Mesothelial cell of epicardium (in vitro differentiated cells): Measurements from ENCODE around the gene CINP. TPM values are rescaled to one million over a fixed set of nuclear protein-coding genes. Genes with fewer than 3 reads are reported as not detected.

Experiments used
- DNase-seq, 2 experiments: peaks; one replicate each; pipeline ENCODE4 v3.0.0; 2021; ENCODE audit warnings: low spot score in 2 of 2; ENCODE audit not compliant: unreplicated experiment in 2 of 2
- H3K27ac Mint-ChIP-seq: 2 replicates; pipeline ENCODE4 v1.8.0; 2021; ENCODE audit warnings: mixed read lengths
- H3K27me3 Mint-ChIP-seq: 2 replicates; pipeline ENCODE4 v1.8.0; 2021; ENCODE audit warnings: low read depth, mixed read lengths
- H3K36me3 Mint-ChIP-seq: 2 replicates; pipeline ENCODE4 v1.8.0; 2021; ENCODE audit warnings: mixed read lengths
- H3K4me1 Mint-ChIP-seq: 2 replicates; pipeline ENCODE4 v1.8.0; 2021; ENCODE audit warnings: mixed read lengths
- H3K4me3 Mint-ChIP-seq: 2 replicates; pipeline ENCODE4 v1.8.0; 2021; ENCODE audit warnings: mild to moderate bottlenecking, moderate library complexity, mixed read lengths
- H3K9me3 Mint-ChIP-seq: 2 replicates; pipeline ENCODE4 v1.8.0; 2021; ENCODE audit warnings: mixed read lengths
- CTCF ChIP-seq: fragments of 200-600 bp; sonication (generic); IDR thresholded peaks from one replicate; pipeline ENCODE4 v1.5.0; 2021; ENCODE audit warnings: antibody characterized with exemption; ENCODE audit not compliant: unreplicated experiment
- total RNA-seq: library from RNA; stranded (reverse); gene quantifications from 3 replicates; pipeline ENCODE4 v1.2.1, GENCODE V29; 2021

Gene CINP
- total RNA-seq, 1 donor from 2014 or later = 24.3 TPM

GRCh38 chr14:102370305-102370809 is 7.7 kb upstream of the CINP start:
- H3K9me3 Mint-ChIP-seq = no peaks in the 10 kb centered on the region
- H3K27me3 Mint-ChIP-seq = no peaks in the 10 kb centered on the region
- no peaks in the 10 kb centered on the region for H3K4me1 Mint-ChIP-seq
- no peaks in the 10 kb centered on the region for H3K36me3 Mint-ChIP-seq
- no peak overlapping the region for H3K4me3 Mint-ChIP-seq
- DNase-seq = no peak
- TF ChIP-seq CTCF = no peak
- no peak overlapping the region for H3K27ac Mint-ChIP-seq

- Mint-ChIP-seq H3K9me3 (no peaks in the 10 kb centered on the region), H3K4me3 (no peak overlapping the region), H3K27ac (peak overlapping the region; percentile 95), H3K36me3 (no peaks in the 10 kb centered on the region), H3K27me3 (no peaks in the 10 kb centered on the region), H3K4me1 (peaks cover 12% of the 10 kb centered on the region)
- DNase-seq = peak; percentile 40 to 72
- no peak for TF ChIP-seq CTCF
Observed at GRCh38 chr14:102363182-102363943, 673 bp upstream of the CINP start.

- H3K27ac Mint-ChIP-seq = peak overlapping the region; percentile 98
Observed at GRCh38 chr14:102362084-102362483, 606 bp downstream of the CINP start.

GRCh38 chr14:102360388-102360787 is 2.3 kb downstream of the CINP start:
- Mint-ChIP-seq H3K4me1 (peaks cover 12% of the 10 kb centered on the region), H3K27ac (no peak overlapping the region), H3K27me3 (no peaks in the 10 kb centered on the region), H3K4me3 (no peak overlapping the region), H3K9me3 (no peaks in the 10 kb centered on the region), H3K36me3 (peaks cover 15% of the 10 kb centered on the region)
- no peak for DNase-seq
- TF ChIP-seq CTCF = no peak

More at GRCh38 chr14:102362084-102362483, 606 bp downstream of the CINP start:
- no peak for DNase-seq
- H3K4me1 Mint-ChIP-seq = peaks cover 12% of the 10 kb centered on the region
- TF ChIP-seq CTCF = no peak
- H3K4me3 Mint-ChIP-seq = peak overlapping the region; percentile 93
- H3K27me3 Mint-ChIP-seq = no peaks in the 10 kb centered on the region
- H3K9me3 Mint-ChIP-seq = no peaks in the 10 kb centered on the region
- H3K36me3 Mint-ChIP-seq = peaks cover 9% of the 10 kb centered on the region

- no peak for TF ChIP-seq CTCF
- DNase-seq = no peak
- no peaks in the 10 kb centered on the region for H3K9me3 Mint-ChIP-seq
- H3K27ac Mint-ChIP-seq = no peak overlapping the region
- peaks cover 17% of the 10 kb centered on the region for H3K36me3 Mint-ChIP-seq
- H3K4me1 Mint-ChIP-seq = peaks cover 12% of the 10 kb centered on the region
- H3K27me3 Mint-ChIP-seq = no peaks in the 10 kb centered on the region
- no peak overlapping the region for H3K4me3 Mint-ChIP-seq
Observed at GRCh38 chr14:102359341-102359740, 3.3 kb downstream of the CINP start.
